CD4-positive, alpha-beta T cell treated with Interleukin-17A for 1 hour (primary cell): ENCODE measurements around the gene MFRP.
A peak's percentile ranks its signal among the peaks of the same experiment; 100 is the strongest.

ENCODE experiments used
- DNase-seq: peaks from one replicate; pipeline ENCODE4 v3.0.0-alpha.2; 2020

Gene MFRP

DNA sequence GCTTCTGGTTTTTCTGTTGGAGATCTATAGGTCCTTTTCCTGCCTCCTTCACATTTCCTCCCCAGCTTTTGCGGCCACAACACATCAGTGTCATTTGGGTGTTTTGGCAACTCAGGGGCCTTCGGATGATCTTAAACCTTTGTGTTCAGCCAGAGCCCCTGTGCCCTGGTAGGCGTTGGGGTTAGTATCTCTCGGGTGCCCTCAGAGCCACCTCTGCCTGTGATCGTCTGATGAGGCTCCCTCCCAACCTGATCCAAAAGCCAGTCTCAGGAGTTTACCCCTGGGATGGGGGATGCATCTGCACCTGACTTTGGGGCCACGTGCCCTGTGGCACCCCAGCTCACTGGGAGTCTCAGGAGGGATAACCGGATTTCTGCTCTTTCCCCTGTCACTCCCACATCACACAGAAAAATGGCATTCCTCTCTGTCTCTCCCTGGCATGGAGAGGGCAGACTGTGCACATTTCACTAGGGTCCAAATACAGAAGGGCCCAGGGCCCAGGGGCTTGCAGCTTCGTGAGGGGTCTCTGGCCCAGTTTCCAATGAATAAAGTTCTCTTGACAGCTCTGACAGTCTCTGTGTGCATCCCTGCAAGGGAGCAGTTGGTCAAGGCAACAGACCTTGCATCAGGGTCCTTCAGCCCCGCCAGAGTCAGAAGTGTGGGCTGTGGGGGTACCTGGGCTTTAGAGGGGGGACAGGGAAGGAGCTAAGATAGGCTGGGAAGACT is 9.6 kb downstream of the MFRP start:
- DNase-seq, result no peak

DNA sequence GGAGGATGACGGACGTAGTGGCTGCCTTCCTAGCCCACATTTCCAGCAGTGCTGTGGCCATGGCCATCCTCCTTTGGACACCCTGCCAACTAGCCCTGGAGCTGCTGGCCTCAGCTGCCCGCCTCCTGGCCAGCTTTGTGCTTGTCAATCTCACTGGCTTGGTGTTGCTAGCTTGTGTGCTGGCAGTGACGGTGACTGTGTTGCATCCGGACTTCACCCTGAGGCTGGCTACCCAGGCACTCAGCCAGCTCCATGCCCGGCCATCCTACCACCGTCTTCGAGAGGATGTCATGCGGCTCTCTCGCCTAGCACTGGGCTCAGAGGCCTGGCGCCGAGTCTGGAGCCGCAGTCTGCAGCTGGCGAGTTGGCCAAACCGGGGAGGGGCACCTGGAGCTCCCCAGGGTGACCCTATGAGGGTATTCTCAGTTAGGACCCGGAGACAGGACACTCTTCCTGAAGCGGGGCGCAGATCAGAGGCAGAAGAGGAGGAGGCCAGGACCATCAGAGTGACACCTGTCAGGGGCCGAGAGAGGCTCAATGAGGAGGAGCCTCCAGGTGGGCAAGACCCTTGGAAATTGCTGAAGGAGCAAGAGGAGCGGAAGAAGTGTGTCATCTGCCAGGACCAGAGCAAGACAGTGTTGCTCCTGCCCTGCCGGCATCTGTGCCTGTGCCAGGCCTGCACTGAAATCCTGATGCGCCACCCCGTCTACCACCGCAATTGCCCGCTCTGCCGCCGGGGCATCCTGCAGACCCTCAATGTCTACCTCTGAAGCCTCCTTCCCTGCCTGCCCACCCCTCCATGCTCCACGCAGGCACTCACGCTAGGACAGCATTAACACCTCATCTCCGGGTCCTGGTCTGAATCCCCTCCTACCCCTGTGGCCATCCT is 10.6 kb downstream of the MFRP start:
- no peak for DNase-seq

DNA sequence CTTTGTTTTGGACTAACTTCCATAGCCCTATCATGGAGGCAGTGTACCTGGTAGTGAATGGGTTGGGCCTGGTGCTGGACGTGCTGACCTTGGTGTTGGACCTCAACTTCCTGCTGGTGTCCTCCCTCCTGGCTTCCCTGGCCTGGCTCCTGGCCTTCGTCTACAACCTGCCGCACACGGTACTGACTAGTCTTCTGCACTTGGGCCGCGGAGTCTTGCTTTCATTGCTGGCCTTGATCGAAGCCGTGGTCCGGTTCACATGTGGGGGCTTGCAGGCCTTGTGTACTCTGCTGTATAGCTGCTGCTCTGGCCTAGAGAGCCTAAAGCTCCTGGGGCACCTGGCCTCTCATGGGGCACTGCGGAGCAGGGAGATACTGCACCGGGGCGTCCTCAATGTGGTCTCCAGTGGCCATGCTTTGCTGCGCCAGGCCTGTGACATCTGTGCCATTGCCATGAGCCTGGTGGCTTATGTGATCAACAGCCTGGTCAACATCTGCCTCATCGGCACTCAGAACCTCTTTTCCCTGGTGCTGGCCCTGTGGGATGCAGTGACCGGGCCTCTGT is 11.3 kb downstream of the MFRP start:
- no peak for DNase-seq

DNA sequence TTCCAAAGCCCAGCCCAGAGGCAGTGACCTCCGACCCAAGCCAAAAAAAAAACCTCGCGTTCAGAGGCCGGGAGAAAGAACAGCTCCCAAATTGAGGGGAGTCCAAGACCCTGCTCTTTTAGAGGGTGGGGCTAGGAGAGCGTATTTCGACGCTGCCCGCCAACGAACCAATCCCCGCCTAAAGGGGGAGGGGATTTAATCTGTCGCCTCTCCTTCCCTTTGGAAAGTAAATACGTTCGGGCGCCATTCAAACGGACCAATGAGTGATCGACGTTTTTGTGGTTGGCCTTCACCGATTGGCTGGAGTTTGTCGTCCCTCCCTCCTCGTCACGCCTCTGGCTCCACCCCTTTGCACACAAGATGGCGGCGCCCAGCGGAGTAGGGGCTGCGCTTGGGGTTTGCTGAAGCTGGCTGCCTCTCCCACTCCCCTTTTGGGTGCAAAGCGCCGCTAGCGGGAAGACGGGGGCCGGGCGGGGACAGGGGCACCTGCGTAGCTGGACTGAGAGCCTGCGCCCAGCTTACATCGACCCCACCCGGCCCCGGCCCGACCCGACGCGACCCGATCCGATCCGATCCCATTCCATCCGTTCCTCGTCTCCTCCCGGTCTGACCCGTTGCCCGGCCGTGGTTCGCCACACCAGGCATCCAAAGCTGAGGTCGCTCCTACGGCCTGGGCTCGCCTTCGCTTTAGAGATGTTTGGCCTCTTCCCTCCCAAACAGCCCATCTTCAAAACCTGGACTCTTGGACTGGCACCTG is 12.2 kb downstream of the MFRP start, which contains the start of gene RNF26:
Gene RNF26 (plus strand): TSS at position 354 of the 757 bp plus-strand sequence. CDS start 596 bp downstream, outside the sequence.
- DNase-seq, result peak; percentile 98

DNA sequence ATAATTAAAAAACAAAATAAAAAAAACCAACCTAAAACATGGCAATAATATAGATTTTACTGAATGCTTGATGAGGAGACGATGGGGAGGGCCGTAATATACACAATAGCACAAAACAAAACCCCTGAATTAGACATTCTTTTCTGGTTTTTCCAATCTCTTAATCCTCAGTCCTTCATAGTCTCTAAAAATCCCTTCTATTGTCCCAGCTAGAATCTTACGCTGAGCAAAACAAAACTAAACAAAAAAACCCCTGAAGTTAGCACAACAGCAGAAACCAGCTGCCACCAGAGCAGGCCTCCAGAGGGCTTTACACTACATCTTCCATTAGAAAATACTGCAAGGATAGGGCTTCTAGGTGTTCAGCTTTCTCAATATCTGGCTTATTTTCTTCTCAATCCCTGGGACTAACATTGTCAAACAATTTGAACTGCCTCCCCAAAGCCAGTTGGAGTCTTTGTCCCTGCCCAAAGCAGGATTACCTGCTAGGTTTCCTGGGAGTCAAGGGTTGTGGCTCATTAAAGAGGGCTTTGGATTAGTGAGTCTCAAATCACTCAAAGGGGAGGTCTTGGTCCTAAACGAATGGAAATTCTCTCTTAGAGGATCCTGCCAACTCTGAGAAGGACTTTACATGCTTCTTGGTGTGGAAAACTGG is 14.3 kb downstream of the MFRP start:
- no peak for DNase-seq

DNA sequence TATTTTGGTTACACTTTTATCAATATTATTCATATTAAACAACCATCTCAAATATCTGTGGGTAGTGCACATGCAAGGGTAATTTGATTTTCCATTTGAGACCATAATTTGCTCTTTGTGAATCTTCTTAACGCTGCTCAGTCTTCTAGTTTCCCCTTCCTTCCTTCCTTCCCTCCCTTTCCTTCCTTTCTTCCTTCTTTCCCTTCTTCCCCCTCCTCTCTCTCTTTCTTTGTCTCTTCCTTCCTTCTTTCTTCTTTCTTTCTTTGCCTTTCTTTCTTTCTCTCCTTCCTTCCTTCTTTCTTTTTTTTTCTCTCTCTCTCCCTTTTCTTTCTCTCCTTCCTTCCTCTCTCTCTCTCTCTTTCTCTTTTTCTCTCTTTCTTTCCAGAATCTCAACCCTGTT is 16.3 kb downstream of the MFRP start:
- DNase-seq, result no peak

DNA sequence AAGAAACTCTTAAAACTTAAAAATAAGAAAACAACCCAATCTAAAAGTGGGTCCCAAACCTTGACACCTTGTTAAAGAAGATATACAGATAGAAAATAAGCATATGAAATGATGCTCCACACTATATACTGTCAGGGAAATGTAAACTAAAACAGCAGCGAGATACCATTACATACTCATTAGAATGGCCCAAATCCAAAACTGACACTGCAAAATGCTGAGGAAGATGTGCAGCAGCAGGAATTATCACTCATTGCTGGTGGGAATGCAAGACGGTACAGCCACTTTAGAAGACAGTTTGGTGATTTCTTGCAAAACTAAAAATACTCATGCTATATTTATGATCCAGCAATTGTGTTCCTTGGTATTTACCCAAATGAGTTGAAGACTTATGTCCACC is 17.2 kb downstream of the MFRP start:
- DNase-seq, result no peak

DNA sequence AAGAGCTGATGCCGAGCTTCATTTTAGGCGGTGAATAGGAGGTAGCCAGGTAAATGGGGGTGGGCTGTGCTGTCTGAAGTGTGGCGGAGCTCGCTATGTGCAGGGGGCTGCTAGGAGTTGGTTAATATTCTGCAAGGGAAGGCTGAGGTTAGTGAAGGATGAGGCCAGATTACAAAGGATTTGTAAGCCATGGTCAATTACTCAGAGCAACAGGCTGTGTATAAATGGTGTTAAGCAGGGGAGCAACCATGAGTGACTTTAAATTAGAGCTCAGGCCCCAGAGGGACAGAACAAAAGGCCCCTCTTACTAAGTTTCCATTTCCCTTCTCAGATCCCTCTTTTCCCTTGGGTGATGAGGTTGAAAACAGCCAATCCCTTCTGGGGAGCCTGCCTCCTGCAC is 22.3 kb downstream of the MFRP start:
- DNase-seq, result no peak

DNA sequence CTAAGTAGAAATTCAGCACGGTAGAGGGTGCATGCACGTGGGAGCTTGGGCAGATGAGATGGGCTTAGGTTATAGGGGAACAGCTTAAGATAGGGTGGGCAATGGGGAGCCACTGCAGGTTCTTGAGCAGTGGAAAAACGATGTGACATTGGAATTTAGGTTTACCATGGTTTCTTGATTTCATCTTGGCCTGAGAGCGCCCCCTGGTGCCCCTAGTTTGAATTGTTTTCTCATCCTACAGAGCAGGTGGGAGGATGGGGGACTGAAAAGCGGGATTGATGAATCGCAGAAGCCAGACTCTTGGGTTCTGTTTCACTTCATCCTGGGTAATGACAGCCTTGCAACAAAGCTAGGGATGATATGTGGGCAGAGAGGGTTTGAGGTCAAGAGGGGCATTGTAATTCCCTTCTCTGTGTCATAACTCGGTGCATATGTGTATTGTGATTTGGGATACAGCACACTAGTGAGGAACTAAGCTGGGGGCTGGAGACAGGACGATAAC is 22.9 kb downstream of the MFRP start:
- peak; percentile 81 for DNase-seq

DNA sequence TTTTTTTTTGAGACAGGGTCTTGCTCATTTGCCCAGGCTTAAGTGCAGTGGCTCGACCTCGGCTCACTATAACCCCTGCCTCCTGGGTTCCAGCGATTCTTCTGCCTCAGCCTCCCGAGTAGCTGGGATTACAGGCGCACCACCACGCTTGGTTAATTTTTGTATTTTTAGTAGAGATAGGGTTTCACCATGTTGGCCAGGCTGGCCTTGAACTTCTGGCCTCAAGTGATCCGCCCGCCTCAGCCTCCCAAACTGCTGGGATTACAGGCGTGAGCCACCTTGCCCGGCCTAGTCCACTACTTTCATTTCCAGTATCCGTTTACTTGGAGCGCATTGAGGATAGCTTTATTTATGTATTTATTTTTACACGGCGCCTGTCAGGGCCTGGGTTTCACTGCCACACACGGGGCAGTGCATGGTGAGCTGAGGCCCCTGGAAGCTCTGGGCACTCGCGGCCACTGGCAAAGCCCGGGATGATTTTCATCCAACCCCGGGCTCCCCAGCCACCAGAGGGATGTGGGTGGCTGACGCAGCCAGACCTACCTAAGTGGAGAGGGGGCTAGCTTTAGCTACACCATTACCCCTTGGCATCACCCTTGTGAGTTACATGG is 23.5 kb downstream of the MFRP start:
- DNase-seq, result no peak

DNA sequence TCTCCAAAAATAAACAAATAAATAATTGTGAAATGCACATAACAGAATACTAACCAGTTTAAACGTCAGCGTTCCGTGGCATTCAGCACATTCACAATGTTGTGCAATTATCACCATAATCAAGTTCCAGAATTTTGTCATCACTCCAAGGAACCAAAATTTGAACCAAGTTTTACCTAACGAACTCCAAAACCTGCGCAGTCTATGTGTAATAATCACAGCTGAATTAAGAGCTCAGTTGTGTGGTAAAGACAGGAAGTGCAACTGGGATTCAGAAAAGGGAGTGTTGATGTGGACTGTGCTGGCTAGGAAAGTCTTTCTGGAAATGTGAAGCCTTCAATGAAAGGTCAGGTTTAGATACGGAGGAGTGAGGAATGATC is 24.2 kb downstream of the MFRP start:
- DNase-seq, result no peak

DNA sequence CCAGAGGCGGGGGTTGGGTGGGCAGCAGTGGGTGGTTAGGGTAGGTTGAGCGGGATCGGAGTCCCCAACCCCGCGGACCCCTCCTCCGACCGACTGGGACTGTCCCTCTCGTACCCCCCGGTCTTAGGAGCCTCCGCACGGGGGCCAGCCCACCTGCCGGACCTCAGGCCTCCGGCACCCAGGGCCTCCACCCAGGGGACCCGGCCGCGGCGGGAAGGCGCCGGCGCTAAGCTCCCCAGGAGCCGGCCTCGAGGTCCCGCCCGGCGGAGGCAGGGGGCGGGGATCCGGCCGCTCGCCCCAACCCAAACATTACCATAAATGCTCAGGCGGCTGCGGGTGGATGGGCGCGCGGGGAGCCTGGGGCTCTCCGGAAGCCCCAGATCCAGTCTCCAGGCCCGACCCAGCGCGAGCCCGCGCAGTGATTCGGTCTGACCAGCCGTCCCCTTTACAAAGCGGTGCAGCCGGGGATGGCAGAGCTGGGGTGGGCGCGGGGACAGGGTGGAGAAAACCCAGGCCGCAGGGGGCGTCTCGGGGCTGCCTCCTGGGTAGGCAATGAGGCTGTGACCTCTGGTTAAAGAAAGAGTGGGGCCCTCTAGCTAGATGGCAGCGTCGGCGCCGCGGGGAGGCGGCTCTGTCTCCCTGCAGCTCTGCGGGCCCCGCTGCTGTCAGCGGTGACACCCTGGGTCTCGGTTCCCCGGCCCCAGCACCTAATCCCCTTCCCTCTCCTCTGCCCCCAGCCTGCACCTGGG is 25.6 kb downstream of the MFRP start:
- peak; percentile 45 for DNase-seq

DNA sequence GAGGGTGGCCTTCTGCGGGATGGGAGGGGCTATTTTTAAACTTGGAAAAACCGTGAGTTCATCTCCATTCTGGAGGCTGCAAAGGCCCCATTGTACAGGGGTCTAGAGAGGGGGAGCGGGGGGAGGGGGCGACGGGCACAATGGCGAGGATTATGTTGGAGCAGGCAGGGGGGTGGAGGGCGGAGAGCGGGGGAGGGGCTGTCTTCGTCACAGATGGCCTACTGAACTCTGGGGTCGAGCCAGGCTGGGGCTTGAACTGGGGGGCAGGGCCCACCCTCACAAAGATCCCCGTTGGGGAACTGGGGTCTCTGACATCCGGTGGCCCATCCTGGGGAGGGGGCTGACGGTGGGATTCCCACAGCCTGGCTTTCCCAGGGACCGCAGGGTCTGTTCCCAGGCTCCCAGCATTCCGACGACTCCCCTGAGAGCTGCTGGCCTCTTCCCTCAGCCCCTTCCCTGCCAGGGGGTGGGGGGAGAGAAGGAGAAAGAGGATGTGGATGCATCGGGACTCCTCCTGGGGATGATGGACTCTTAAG is 26.2 kb downstream of the MFRP start:
- no peak for DNase-seq

DNA sequence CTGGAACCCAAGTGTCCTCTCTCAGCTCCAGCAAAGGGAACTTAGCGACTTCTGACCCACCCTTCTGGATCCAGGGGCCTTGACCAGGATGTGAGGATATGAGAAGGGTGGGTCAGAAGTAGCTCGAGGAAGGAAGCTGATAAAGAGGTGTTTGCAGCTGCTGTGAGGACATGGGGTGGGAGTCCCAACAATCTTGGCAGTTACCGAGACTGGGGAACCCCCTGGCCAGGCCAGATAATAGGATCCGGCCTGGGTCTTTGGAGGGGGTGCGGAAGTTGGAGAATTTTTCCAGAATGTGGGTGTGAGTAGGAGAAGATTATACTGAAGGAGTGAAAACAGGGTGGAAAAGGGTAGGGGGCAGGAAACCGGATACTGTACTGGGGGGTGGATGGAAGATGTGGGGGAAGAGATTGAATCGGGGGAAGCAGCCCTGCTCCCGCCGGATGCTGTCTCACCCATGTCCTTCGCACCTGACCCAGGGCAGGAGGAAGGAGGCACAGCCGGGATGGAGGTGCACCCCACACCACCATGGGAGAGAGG is 26.7 kb downstream of the MFRP start:
- no peak for DNase-seq

DNA sequence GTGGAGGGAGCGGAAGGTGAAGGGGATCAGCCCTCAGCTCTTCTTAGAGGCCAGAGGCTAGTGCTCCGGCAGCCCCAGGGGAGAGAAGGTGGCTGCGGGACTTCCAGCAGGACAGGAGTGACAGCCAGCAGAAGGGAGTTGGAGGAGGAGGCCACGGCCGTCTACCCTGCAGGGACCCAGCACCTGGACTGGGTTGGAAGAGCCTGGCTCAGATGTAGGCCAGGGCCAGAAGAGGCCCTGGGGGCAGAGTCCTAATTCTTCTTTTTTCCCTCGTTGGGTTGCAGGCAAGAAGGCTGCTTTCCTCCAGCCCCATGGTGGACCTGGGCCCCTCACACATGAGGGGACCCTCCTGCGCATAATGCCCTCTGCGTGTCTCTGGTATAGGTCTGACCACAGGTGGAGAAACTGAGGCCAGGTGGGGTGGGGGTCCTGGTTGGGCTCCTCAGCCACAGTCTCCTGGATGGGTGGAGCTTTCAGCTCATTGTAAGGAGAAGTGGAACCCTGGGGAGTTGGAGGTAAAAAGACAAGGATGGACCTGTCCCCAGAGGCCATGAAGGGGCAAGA is 27.3 kb downstream of the MFRP start:
- no peak for DNase-seq

DNA sequence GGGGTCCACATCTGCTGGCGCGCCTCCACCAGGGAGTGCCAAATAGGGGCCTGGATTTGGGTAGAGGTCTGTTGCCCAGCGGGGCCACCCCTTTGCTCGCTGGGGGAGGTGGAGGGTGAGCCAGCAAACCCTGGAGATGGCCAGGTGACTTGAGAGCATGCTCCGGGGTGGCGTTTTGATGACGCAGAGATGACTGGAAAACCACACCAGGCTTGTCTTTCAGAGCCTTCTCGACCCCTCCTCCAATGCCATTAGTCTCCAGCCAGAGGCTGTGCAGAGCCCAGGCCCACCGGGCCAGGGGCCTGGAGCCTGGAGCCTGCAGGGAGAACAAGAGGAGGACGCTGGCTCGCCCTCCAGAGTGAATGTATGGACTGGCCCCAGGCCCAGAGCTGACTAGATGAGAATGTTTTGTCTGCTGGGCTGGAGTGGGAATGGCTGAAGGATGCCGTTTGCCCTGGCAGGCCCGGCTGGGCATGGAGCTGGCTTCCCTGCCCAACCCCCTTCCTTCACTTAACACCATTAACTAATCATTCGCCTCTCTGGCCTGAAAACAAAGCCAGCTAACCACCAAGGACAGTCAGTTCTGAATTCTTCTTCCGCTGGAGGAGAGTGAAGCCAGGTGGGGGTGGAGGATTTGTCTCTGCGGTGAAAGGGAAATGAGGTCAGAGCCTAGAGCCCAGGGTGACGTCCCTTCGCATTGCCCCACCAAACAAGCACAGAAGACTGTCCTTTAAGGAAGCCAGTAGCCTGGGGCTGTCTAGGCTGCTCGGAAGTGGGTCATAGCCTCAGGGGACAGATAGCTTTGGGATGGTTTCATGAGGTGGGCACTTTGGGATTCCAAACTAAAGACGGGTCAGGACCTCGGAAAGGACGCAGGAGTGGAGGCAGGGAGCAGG is 28.0 kb downstream of the MFRP start:
- peak; percentile 61 for DNase-seq

DNA sequence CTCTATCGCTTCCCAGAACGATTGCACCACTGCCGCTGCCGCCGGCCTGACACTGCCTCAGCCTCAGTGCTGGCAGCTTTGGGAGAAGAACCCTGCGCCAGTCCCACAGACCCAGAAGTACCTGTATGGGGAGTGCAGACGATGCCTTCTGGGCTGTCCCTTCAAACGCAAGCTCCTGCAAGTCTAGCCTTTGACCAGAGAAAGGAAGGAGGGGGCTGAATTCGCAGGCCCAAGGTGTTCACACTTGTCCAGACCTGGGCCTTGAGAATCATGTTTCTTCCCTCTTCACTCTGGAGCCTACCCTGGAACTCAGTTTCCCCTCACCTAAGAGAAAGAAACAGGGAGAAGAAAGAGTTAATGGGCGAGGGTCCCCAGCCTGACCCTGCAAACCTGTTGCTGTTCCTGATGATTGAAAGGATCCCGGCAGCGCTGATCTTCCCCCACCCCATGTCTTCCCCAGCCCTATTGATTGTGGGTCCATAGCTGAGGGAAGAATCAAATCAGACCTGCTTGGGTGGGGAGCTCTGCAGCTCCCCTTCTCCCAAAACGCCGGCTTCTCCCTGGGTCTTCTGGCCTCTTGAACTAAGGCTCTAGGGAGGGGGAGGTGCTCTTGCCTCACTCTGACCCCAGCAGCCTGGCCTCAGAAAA is 28.8 kb downstream of the MFRP start:
- DNase-seq, result no peak
